Stomach (tissue), 4 donors: Measurements from ENCODE around the gene PROB1.

Experiments used
- POLR2A ChIP-seq, 4 donors: fragments of 450-650 bp; IDR thresholded peaks; one replicate each; pipeline ENCODE4 v1.6.1; 2016; ENCODE audit warnings: antibody characterized with exemption in 4 of 4, control low read depth in 2 of 4, mild to moderate bottlenecking in 1 of 4, moderate library complexity in 1 of 4
- TF ChIP-seq, protein P1 (sequence below), 7 experiments: fragments of 450-650 bp in 4 of 7; fragments of 200-600 bp in 3 of 7; sonication (generic) in 3 of 7; IDR thresholded peaks; one replicate each; pipeline ENCODE4 v1.5.1; 2016 to 2019; ENCODE audit warnings: antibody characterized with exemption in 7 of 7, control low read depth in 2 of 7, mild to moderate bottlenecking in 1 of 7

DNA sequence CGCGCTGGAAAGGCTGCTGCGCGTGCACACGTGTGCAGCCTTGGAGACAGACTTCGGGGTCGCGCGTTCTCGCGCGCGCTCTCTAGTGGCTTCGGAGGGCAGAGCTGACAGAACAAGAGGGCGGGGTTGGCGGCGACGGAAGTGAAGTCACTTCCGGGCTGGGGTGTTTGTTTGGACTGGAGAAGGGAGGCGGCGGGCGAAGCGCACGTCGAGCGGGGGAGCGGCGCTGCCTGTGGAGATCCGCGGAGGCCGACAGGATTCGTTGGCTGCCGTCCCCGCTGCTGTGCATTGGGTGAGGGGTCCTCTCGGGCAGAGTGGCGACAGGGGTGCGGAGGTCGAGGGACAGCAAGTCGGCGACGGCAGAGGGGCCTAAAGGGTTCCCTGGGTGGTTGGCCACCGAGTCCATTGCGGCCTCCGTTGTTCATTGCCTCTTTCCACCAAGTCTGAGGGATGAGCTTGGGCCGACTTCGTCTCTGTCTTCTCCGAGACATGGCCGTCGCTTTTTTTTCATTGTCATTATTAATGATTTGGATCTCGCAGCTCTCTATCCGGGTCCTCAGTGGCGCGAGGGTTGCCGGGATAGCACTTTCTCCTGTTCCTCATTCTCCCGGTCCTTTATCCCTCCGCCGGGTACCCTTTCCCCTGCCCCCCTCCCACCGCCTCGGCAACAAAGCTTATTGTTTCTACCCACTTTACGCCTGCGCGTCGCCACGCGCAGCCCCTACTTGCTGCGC lies 53.0 kb downstream of the PROB1 start, which contains the start of gene PAIP2:
- peak in 2 of 4 donors; percentile 87 to 91 for TF ChIP-seq POLR2A (IDR thresholded peaks at IDR 0.05)
- TF ChIP-seq, protein P1, sequence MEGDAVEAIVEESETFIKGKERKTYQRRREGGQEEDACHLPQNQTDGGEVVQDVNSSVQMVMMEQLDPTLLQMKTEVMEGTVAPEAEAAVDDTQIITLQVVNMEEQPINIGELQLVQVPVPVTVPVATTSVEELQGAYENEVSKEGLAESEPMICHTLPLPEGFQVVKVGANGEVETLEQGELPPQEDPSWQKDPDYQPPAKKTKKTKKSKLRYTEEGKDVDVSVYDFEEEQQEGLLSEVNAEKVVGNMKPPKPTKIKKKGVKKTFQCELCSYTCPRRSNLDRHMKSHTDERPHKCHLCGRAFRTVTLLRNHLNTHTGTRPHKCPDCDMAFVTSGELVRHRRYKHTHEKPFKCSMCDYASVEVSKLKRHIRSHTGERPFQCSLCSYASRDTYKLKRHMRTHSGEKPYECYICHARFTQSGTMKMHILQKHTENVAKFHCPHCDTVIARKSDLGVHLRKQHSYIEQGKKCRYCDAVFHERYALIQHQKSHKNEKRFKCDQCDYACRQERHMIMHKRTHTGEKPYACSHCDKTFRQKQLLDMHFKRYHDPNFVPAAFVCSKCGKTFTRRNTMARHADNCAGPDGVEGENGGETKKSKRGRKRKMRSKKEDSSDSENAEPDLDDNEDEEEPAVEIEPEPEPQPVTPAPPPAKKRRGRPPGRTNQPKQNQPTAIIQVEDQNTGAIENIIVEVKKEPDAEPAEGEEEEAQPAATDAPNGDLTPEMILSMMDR (IDR thresholded peaks at IDR 0.05) = peak in 5 of 7 experiments; percentile 64 to 81 (median 77)
